HG02610 (cell line): Measurements from ENCODE around the gene ALG12.

Source experiments
- ATAC-seq: cut with Tn5 transposase; IDR thresholded peaks from one replicate; pipeline ENCODE4 v1.9.1; 2021; ENCODE audit warnings: mild to moderate bottlenecking, moderate library complexity; ENCODE audit not compliant: unreplicated experiment

The ALG12 gene

GRCh38 chr22:49958366-49958921, 40.2 kb upstream of the ALG12 start:
- ATAC-seq = no peak

- no peak for ATAC-seq
Observed at GRCh38 chr22:49957826-49958365, 39.7 kb upstream of the ALG12 start.

GRCh38 chr22:49956914-49957825, 38.9 kb upstream of the ALG12 start:
- no peak for ATAC-seq

GRCh38 chr22:49956418-49956770, 38.2 kb upstream of the ALG12 start:
- ATAC-seq = no peak

GRCh38 chr22:49955581-49956417, 37.6 kb upstream of the ALG12 start:
- ATAC-seq = no peak

DNA sequence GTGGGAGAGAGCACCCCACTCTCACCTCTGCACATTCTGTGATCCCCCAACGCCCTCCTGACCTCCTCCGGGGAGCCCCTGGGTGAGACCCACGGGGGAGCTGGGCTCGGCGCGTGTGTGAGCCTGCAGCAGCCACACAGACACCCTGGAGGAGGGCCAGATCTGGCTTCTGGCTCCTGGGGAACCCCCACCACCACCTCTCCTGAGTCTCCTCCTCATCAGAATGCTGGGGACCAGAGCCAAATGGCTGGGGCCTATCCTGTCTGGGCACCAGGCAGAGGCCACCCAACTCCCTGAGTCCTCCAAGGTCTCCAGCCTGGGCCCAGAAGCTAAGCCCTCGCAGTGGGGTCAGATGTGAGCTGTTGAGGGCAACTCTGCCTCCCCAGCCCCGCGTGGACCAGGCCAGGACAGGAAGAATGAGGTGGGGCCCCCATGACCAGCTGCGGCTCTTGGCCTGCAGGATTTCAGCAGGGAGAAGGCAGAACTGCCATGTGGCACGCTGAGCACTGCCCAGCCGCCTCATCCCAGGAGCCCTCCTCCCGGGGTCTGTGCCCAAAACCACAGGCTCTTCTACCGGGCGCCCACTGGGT, 36.8 kb upstream of the ALG12 start:
- no peak for ATAC-seq

DNA sequence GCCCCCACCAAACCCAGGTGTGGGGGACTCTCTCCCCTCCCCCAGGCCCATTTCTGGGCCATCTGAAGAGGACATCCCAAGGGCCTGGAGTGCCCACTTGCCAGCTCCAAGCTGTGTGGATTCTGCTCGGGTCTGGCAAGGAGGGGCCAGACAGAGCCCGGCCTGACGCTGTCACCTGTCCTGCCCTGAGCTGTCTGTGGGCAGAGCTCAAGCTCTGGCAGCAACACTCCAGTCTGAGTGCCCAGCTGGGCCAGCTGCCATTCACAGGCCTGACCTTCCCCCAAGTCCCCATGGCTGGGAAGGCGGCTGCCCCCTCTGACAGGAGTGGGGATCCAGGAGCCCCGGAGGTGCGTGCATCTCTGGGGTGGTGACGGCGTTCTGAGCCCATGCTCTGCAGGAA, 36.1 kb upstream of the ALG12 start:
- ATAC-seq = no peak

DNA sequence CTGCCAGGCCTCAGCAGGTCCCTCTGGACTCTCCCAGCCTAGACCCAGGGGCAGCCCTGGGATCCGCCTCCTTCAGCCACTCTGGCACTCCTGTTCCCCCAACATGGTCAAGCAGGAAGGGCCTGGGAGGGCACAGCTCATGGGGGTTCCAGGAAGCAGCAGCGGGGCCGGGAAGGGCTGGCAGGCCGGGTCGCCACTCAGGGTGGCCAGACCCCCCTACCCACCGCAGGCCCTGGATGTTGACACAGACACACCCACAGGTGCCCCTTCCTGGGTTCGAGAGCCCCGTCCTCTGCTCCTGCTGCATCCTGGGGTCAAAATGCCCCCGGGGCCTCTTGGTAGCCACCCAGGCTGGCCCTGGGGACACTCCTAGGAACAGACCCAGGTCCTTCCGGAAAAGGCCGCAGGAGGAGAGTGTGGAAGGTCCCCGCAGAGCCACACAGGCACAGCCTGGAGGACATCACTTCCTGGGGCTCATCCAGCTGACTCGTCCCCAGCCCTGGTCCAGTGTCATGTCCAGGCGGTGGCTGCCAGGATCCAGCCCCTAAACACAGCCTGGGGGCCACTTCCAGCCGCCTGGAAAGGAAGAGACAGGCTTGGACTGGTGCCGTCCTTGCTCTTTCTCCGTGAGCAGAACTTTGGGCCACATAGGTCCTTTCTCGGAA, 35.6 kb upstream of the ALG12 start:
- ATAC-seq = no peak

- no peak for ATAC-seq
Observed at GRCh38 chr22:49953027-49953679, 34.9 kb upstream of the ALG12 start.

- ATAC-seq = no peak
Observed at GRCh38 chr22:49951986-49952896, 34.0 kb upstream of the ALG12 start.

DNA sequence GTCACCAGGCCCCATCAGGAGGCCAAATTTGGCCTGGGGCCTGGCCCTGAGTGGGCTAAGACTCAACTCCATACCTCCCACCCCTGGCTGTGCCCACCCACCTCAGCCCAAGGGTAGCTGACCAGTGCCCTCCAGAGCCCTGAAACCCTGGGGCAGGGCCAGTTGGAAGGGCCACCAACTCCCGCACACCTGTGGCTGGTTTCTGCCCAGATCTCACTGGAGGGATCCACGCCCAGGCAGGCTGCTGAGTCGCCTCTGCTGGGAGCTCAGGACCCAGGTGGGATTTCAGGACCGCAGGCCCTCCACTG, 33.4 kb upstream of the ALG12 start:
- no peak for ATAC-seq

DNA sequence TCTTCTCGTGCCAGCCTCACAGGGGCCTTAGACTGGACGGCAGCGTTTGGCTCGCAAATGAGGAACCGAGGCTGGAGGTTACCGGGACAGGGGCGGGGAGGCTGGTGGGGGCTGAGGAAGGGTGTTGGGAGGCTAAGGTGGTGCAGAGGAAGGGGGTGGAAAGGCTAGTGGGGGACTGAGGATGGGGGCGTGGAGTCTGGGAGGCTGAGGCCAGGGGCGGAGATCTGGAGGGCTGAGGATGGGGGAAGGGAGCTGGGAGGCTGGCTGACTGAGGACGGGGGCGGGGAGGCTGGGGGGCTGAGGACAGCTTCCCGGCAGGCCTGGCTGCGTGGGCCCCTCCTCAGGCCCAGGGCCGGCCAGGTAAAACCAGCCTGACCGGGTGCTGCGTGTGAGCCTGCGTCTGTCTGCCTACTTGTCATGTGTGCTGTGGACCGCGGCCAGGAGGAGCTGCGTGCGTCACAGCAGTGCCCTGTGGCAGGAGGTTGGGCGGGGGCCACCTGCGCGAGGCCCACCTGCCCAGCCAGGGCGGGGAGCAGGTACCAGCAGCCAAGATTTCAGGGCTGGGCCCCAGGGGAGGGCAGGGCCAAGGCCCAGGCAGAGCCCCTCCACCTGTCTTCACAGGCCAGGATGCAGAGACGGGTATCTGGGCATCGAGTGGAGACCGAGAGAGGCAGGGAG, 32.9 kb upstream of the ALG12 start:
- ATAC-seq = no peak

- ATAC-seq = no peak
Observed at GRCh38 chr22:49950396-49950994, 32.3 kb upstream of the ALG12 start.

DNA sequence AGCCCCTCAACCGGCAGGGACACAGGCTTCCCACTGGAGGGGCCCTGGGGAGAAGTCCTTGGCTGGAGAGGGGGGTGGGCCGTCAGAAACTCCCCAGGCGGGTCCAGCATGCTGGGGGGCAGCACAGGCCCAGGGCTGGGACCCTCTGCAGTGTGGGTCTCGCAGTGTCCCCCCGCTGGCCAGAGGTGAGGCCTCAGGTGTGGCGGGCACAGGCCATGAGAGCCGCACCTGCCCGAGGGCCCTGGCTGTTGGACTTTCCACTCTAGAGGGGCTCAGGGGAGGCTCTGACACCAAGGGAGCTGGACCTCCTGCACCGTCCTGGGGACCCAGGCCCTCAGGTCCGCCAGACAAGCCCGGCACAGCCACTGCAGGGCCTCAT, 31.7 kb upstream of the ALG12 start:
- no peak for ATAC-seq

GRCh38 chr22:49948958-49949913, 31.0 kb upstream of the ALG12 start:
- ATAC-seq = no peak

DNA sequence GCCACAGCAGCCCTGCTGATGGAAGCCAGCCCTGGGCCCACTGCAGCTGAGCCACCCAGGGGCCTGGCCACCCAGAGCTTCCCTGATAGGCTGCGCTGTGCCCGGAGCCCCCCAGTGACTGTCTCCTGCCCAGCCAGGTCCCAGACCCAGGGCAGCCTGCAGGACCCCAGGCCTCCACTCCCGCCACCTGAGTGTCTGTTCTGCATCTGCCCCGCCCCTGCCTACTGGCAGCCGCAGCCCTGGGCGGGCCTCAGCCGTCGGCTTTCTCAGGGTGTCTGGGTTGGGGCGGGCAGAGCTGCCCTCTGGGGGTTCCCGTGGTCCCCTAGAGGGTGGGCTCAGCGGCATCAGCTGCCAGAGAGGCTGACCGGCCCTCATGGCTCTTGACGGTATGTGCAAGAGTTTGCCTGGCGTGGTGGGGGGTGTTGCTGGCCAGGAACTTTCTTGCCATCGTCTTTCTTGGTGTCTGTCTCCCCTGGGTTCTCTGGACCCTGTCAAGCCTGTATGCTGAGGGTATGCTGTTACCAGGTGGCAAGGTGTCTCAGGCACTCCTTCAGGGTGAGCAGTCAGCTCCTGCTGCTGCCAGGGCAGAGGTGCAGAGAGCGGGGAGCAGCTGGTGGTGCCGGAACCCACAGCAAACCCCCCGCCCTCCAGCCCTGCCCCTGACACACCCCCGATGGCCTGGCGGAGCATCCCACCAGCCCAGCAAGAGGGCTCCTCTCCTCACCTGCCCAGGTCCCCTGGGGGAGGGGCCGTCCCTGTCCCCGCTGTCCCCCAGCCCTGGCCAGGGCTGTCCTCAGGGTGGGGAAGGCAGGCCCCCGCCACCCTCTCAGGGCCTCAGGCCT, 30.1 kb upstream of the ALG12 start:
- no peak for ATAC-seq
